HG02623 (cell line): Measurements from ENCODE around the gene MB21D2.

ENCODE experiments used
- ATAC-seq: cut with Tn5 transposase; IDR thresholded peaks from one replicate; pipeline ENCODE4 v1.9.1; 2021; ENCODE audit warnings: moderate library complexity; ENCODE audit not compliant: unreplicated experiment

MB21D2 gene

GRCh38 chr3:192892981-192893700, 24.5 kb downstream of the MB21D2 start:
- ATAC-seq: peak; percentile 94

- ATAC-seq: no peak
Measured at GRCh38 chr3:192890347-192891335, 27.0 kb downstream of the MB21D2 start.

- no peak for ATAC-seq
Measured at GRCh38 chr3:192889679-192890078, 28.0 kb downstream of the MB21D2 start.

- no peak for ATAC-seq
Measured at GRCh38 chr3:192888190-192888589, 29.5 kb downstream of the MB21D2 start.

GRCh38 chr3:192887701-192888100, 30.0 kb downstream of the MB21D2 start:
- no peak for ATAC-seq

- ATAC-seq: no peak
Measured at GRCh38 chr3:192887047-192887446, 30.6 kb downstream of the MB21D2 start.

GRCh38 chr3:192884777-192885773, 32.6 kb downstream of the MB21D2 start:
- ATAC-seq: no peak

- ATAC-seq: no peak
Measured at GRCh38 chr3:192883512-192883911, 34.1 kb downstream of the MB21D2 start.

- ATAC-seq: no peak
Measured at GRCh38 chr3:192881159-192881786, 36.4 kb downstream of the MB21D2 start.

GRCh38 chr3:192880313-192880712, 37.3 kb downstream of the MB21D2 start:
- no peak for ATAC-seq

- no peak for ATAC-seq
Measured at GRCh38 chr3:192879346-192880031, 38.2 kb downstream of the MB21D2 start.

- ATAC-seq: no peak
Measured at GRCh38 chr3:192875971-192876565, 41.6 kb downstream of the MB21D2 start.

- ATAC-seq: no peak
Measured at GRCh38 chr3:192870822-192871221, 46.8 kb downstream of the MB21D2 start.

- ATAC-seq: no peak
Measured at GRCh38 chr3:192869131-192870031, 48.3 kb downstream of the MB21D2 start.

GRCh38 chr3:192867645-192868044, 50.0 kb downstream of the MB21D2 start:
- no peak for ATAC-seq

- no peak for ATAC-seq
Measured at GRCh38 chr3:192866804-192867203, 50.9 kb downstream of the MB21D2 start.

GRCh38 chr3:192864941-192865340, 52.7 kb downstream of the MB21D2 start:
- peak; percentile 75 for ATAC-seq

GRCh38 chr3:192863091-192863420, 54.6 kb downstream of the MB21D2 start:
- ATAC-seq: no peak
